SK-N-MC (cell line): ENCODE data around the gene TMEM33.

Experiments used
- DNase-seq: peaks from one replicate; pipeline ENCODE4 v3.0.0-alpha.2; 2011; ENCODE audit warnings: low read depth, low spot score
- H3K27ac ChIP-seq: fragments of 200-600 bp; sonication (generic); 2 replicates; pipeline ENCODE4 v1.5.1; 2016; ENCODE audit warnings: mixed run types
- H3K36me3 ChIP-seq: fragments of 200-600 bp; sonication (generic); 2 replicates; pipeline ENCODE4 v1.6.1; 2017; ENCODE audit warnings: antibody characterized with exemption, low read length, mixed read lengths; ENCODE audit not compliant: insufficient read depth
- H3K4me3 ChIP-seq: fragments of 200-600 bp; sonication (generic); 2 replicates; pipeline ENCODE4 v1.5.1; 2016
- H3K9ac ChIP-seq: fragments of 200-600 bp; sonication (generic); 2 replicates; pipeline ENCODE4 v1.8.0; 2017; ENCODE audit warnings: mixed run types, mixed read lengths; ENCODE audit not compliant: insufficient read length
- H3K9me3 ChIP-seq: fragments of 200-600 bp; sonication (generic); 2 replicates; pipeline ENCODE4 v1.6.1; 2017; ENCODE audit warnings: low read depth, mild to moderate bottlenecking, antibody characterized with exemption, low read length, moderate library complexity, mixed read lengths
- EZH2 ChIP-seq: fragments of 200-600 bp; sonication (generic); IDR thresholded peaks from one replicate; pipeline ENCODE4 v1.6.1; 2017; ENCODE audit warnings: antibody characterized with exemption
- FOXP2 ChIP-seq: optimal IDR thresholded peaks from 2 replicates; pipeline ENCODE3; 2011; ENCODE audit warnings: mild to moderate bottlenecking, moderate library complexity; ENCODE audit not compliant: insufficient read depth; ENCODE audit errors: extremely low read length, control extremely low read depth
- POLR2AphosphoS5 ChIP-seq: IDR thresholded peaks from 2 replicates; pipeline ENCODE4 v1.6.1; 2012; ENCODE audit warnings: mild to moderate bottlenecking, low read depth, low read length, borderline replicate concordance

The TMEM33 gene

GRCh38 chr4:41998019-41998418, 62.8 kb downstream of the TMEM33 start:
- DNase-seq: no peak
- Histone ChIP-seq H3K4me3 (no peak overlapping the region), H3K36me3 (peaks cover under 1% of the 10 kb centered on the region; the same call in 1 of the 2 replicates), H3K9me3 (no peaks in the 10 kb centered on the region), H3K27ac (no peak overlapping the region), H3K9ac (no peak overlapping the region)
- TF ChIP-seq POLR2AphosphoS5: no peak
- TF ChIP-seq EZH2: no peak
- no peak for TF ChIP-seq FOXP2

DNA sequence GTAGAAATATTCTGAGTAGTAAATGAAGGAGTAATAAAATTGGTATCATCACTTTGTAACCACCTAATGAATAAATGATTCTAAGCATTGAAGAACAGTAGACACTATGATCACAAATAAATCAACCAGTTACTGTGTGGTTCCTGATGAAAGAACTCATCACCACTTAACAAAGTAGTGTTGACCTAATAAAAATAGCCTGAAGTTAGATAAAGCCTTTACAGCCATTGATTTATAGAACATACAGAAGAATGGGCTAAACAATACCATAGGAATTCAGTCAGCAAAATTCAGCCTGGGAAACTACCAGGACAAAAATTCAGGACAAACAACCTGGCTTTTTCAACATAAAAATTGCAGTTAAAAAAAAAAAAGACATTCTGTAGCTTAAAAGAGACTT, 64.1 kb downstream of the TMEM33 start:
- H3K27ac ChIP-seq: no peak overlapping the region
- H3K9me3 ChIP-seq: no peaks in the 10 kb centered on the region
- TF ChIP-seq FOXP2 (no peak), EZH2 (no peak), POLR2AphosphoS5 (no peak)
- DNase-seq: no peak
- no peak overlapping the region for H3K4me3 ChIP-seq
- peaks cover 3% of the 10 kb centered on the region; the same call in 1 of the 2 replicates for H3K36me3 ChIP-seq
- H3K9ac ChIP-seq: no peak overlapping the region

DNA sequence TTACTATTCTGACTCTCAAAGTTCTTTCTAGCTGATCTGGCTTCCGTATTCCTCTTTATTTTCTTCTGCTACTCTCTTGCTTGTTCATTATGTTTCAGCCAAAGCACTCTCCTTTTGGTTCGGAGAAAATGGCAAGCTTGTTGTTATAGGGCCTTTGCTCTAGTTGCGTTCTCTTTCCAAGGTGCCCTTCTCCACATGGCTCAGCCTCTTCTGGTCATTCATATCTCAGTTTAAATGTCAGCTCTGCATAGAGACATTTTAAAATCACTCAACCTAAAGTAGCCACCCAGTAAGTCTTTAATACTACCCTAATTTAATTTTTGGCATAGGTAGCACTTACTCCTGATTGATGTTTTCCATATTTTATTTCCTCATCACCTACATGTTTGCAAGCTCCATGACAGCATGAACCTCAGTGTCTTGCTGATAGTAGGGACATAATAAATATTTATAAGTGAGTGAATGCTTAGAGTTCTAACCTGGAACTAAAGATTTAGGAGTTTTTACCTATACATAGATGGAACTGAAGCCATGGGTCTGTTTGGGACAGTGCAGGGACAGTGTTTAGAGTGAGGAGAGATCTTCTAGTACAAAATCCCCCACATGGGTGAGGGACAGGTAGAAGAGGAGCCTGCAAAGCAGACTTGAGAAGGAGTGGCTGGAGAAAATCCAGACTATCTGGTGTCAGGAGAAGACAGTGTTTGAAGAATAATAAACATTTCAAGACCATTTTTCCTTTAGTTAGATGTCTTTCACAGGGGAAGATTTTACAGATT, 73.0 kb downstream of the TMEM33 start:
- Histone ChIP-seq H3K4me3 (no peak overlapping the region), H3K27ac (no peak overlapping the region), H3K36me3 (peaks cover 21% of the 10 kb centered on the region), H3K9me3 (no peaks in the 10 kb centered on the region), H3K9ac (no peak overlapping the region)
- no peak for DNase-seq
- no peak for TF ChIP-seq POLR2AphosphoS5
- no peak for TF ChIP-seq FOXP2
- TF ChIP-seq EZH2: no peak
